ELF-1 (cell line): ENCODE measurements around the gene PSMA7.

Experiments
- DNase-seq: peaks from one replicate; pipeline ENCODE4 v3.0.0-alpha.2; 2016; ENCODE audit warnings: low read depth, low spot score

PSMA7 gene

GRCh38 chr20:62143081-62143956 is at the start of gene PSMA7, which contains the start of gene SS18L1:
Gene PSMA7 (minus strand): TSS chr20:62143394. CDS start chr20:62143303, 91 bp downstream.
Gene SS18L1 (plus strand): TSS chr20:62143769. CDS start chr20:62143821, 52 bp downstream.
- peak; percentile 78 for DNase-seq

GRCh38 chr20:62192635-62193034 is 49.4 kb upstream of the PSMA7 start:
- DNase-seq, result no peak

GRCh38 chr20:62191781-62192559 is 48.8 kb upstream of the PSMA7 start:
- DNase-seq, result no peak

GRCh38 chr20:62190639-62191411 is 47.6 kb upstream of the PSMA7 start:
- DNase-seq, result no peak

- DNase-seq, result peak; percentile 50
These were observed 44.0 kb upstream of the PSMA7 start for GRCh38 chr20:62186887-62187866.

GRCh38 chr20:62186096-62186426 is 42.9 kb upstream of the PSMA7 start:
- DNase-seq, result no peak

- DNase-seq, result peak; percentile 16
These were observed 40.4 kb upstream of the PSMA7 start for GRCh38 chr20:62183426-62184142.

- peak; percentile 97 for DNase-seq
These were observed 39.6 kb upstream of the PSMA7 start, which contains the start of gene MTG2 for GRCh38 chr20:62182469-62183425. Gene MTG2 (plus strand): TSS chr20:62183028. CDS start chr20:62193421, 10,393 bp downstream.

- DNase-seq, result no peak
These were observed 38.6 kb upstream of the PSMA7 start for GRCh38 chr20:62181808-62182207.

- DNase-seq, result no peak
These were observed 35.9 kb upstream of the PSMA7 start for GRCh38 chr20:62179162-62179504.

- DNase-seq, result no peak
These were observed 35.3 kb upstream of the PSMA7 start for GRCh38 chr20:62178316-62179161.

- DNase-seq, result no peak
These were observed 34.1 kb upstream of the PSMA7 start for GRCh38 chr20:62177307-62177706.

- no peak for DNase-seq
These were observed 33.7 kb upstream of the PSMA7 start for GRCh38 chr20:62176866-62177265.

GRCh38 chr20:62175711-62176110 is 32.5 kb upstream of the PSMA7 start:
- DNase-seq, result no peak

- DNase-seq, result no peak
These were observed 31.9 kb upstream of the PSMA7 start for GRCh38 chr20:62174870-62175624.

GRCh38 chr20:62174021-62174804 is 31.0 kb upstream of the PSMA7 start:
- no peak for DNase-seq
